Gastroesophageal sphincter (tissue), 2 donors: ENCODE results near the gene DNAJC4.

Source experiments
- POLR2A ChIP-seq, 2 donors: fragments of 450-650 bp; IDR thresholded peaks; one replicate each; pipeline ENCODE4 v1.6.1; 2017; ENCODE audit warnings: antibody characterized with exemption in 2 of 2, mild to moderate bottlenecking in 2 of 2, moderate library complexity in 1 of 2
- POLR2AphosphoS5 ChIP-seq: sonication (generic); formaldehyde crosslinking; IDR thresholded peaks from one replicate; pipeline ENCODE4 v1.6.1; 2017; ENCODE audit warnings: antibody characterized with exemption

- TF ChIP-seq POLR2AphosphoS5 (no peak), POLR2A (IDR thresholded peaks at IDR 0.05) (no peak)
Measured at GRCh38 chr11:64265176-64266160, 35.1 kb downstream of the DNAJC4 start.
